AG10803 (cell line): ENCODE results near the gene CLDN22.

Experiments
- DNase-seq: peaks from one replicate; pipeline ENCODE4 v3.0.0; 2010; ENCODE audit warnings: low read depth
- H3K4me3 ChIP-seq: 2 replicates; pipeline ENCODE4 v1.5.1; 2011; ENCODE audit warnings: mild to moderate bottlenecking, low read length, control low read depth
- TF ChIP-seq, protein P1 (sequence below): conservative IDR thresholded peaks from 2 replicates; pipeline ENCODE4 v1.5.1; 2011; ENCODE audit warnings: mild to moderate bottlenecking, low read length, control low read depth, inconsistent platforms

CLDN22 gene

DNA sequence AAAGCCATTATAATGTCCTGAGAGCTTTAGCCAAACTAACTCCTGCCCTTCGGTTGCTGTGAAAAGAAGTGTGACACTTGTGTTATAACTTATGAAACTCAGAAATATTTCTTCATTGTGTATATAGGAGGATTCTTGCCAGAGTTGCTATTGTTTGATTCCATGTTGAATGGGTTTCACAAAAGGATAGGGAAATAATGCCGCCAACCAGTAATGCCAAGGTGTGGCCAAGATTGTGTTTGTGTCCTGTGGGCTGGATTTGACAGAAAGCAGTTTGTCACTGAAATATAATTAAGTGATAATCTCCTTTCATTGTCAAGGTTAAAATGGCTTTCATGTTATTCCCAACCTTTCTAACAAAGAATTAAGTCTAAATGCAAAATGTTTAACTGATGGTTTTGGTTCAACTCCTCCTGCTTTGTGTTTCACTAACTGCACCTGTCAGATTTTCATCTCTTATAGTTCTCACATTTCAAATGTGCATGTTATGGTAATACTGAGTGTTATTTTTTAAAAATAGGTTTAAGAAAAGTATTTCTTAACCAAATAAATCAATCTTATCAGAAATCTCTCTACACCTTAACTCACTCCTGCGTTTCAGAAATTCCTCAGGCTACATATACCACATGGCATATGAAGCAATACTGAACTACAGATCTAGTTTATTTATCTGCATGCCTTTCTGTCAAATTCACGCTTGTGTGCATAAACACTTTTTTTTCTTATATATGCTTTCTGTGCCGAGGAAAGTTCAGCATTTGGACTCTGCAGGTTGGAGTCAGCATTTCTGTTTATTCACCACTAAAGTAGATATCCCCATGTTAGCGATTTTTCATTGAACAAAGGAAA lies at the start of gene CLDN22:
TSS of gene CLDN22 (minus strand) at position 66 of the 849 bp plus-strand sequence. CDS start at position 8, 58 bp downstream.
- H3K4me3 ChIP-seq, result no peak within 1 kb of the TSS
- TF ChIP-seq, protein P1, sequence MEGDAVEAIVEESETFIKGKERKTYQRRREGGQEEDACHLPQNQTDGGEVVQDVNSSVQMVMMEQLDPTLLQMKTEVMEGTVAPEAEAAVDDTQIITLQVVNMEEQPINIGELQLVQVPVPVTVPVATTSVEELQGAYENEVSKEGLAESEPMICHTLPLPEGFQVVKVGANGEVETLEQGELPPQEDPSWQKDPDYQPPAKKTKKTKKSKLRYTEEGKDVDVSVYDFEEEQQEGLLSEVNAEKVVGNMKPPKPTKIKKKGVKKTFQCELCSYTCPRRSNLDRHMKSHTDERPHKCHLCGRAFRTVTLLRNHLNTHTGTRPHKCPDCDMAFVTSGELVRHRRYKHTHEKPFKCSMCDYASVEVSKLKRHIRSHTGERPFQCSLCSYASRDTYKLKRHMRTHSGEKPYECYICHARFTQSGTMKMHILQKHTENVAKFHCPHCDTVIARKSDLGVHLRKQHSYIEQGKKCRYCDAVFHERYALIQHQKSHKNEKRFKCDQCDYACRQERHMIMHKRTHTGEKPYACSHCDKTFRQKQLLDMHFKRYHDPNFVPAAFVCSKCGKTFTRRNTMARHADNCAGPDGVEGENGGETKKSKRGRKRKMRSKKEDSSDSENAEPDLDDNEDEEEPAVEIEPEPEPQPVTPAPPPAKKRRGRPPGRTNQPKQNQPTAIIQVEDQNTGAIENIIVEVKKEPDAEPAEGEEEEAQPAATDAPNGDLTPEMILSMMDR, result no peak
- no peak for DNase-seq

DNA sequence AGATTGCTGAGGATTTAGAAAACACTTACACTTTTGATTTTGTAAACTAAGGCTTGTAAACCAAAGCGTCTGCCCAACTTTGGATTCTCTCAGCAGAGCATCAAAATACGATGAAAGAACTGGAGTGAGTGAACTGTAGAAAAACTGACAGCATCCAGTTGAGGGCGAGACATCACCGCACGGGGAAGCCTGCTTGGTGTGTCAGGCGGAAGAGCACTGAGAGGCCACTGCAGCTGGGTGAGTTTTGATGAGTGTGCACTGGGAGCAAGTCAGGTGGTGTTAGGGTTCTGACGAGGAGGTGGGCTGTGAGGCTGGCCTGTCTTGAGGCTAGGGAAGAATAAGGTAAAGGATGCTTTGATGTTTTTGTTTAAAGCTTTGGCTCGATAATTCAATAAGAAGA lies 49.0 kb upstream of the CLDN22 start:
- H3K4me3 ChIP-seq, result no peak overlapping the region
- DNase-seq, result no peak
- TF ChIP-seq, protein P1, result no peak

DNA sequence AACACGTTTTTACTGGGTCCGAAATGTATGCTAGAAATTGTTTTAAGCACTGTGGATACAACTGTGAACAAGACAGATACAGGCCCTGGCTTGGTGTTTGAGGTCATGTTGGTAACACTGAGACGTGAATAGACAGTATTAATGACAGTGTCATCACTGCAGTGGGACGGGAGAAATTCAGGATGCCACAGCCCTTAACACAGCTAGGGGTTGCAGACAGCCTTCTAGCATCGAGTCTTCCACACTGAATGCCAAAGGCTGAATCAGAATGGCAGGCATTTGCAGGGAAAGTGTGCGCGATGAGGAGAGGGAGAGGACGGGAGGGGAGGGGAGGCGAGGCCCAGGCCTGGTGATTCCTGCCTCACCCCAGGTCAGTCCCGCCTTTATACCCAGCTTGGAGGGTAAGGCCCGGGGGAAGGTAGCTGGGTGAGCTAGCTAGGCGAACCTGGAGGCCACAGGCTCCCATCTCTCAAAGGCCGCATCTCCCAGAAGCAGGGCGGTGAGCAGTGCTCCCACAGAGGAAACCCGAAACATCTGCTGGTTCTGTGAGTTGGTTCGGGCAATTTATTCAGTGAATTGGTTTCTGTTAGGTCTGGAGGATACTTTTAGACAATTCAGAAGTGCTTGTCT lies 46.2 kb upstream of the CLDN22 start:
- H3K4me3 ChIP-seq, result no peak overlapping the region
- DNase-seq, result no peak
- TF ChIP-seq, protein P1, result no peak

DNA sequence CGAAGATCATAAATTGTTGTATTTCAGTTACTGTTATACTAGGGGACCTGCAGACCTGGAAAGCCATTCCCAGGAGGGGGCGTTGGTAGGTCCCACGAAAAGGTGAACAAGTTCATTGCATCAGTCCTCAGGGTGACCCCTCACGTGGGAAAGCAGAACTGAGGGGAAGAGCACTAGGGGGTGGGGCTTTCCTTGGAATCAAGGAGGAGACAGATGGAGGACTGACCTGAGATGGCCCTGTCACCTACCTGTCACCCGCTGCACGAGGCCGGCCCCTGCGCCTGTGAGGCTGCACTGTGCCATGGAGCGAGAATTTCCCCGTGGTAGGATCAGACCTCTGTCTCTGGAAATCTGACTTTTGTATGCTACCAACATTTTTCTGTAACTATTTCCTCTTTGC lies 43.9 kb upstream of the CLDN22 start:
- TF ChIP-seq, protein P1, result no peak

DNA sequence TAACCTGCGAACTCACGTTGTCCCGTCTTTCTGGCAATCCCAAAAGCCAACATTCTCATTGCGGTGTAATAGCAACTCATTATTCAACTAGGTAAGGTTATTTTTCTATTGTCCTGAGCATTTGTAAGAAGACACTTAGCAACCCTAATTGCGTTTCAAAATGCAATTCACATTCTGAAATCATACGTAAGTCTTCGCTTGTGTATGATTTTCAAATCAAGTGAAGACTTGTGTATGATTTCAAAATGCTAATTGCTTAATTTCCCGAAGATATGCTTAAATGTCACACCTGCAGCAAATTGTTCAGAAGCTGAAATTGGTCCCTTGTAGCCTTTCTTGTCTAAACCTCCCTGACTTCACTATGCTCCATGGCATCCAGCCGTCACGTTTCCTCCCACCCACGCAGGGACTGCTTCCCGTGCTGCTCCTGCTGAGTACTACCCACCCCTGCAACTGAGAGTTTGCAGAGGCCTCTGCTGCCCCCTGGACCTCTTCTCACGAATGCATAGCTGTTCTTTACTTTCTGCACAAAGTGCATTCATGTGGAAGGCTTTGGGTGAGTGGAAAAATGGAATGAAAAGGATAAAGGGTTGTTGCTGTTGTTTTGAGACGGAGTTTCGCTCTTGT lies 43.0 kb upstream of the CLDN22 start:
- no peak overlapping the region for H3K4me3 ChIP-seq
- TF ChIP-seq, protein P1, result 0 out of 2 replicates have a peak, but pooled peaks have one; percentile 16
- DNase-seq, result peak; percentile 20

More for the DNA sequence above, 43.9 kb upstream of the CLDN22 start:
- no peak for DNase-seq
- H3K4me3 ChIP-seq, result no peak overlapping the region

DNA sequence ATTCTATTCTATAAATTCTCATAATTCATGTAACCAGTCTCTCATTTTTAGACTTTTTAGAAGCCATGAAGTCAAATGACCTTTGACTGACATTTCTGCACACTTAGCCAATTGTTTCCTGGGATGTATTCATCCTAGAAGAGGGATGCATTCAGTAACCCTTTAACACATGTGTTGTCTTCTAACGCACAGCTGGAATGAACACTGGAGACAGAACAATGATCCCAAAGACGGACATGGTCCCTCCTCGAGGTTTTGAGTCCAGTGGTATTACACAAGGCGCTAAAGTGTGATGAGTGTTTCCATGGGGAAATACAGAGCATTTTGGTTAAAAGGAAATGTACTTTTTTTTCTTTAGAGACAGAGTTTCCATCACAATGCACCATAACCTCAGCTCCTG lies 42.0 kb upstream of the CLDN22 start:
- DNase-seq, result no peak
- no peak overlapping the region for H3K4me3 ChIP-seq
- TF ChIP-seq, protein P1, result no peak
